Endothelial cell (in vitro differentiated cells): ENCODE data around the gene KIF21B. TPM values are rescaled to one million over a fixed set of nuclear protein-coding genes. Genes with fewer than 3 reads are reported as not detected.
A peak's percentile ranks its signal among the peaks of the same experiment; 100 is the strongest.

Source experiments
- DNase-seq: peaks from one replicate; pipeline ENCODE4 v3.0.0; 2021; ENCODE audit warnings: low spot score
- H3K27ac Mint-ChIP-seq: one replicate; pipeline ENCODE4 v1.8.0; 2021; ENCODE audit warnings: mixed read lengths, inconsistent platforms; ENCODE audit not compliant: unreplicated experiment
- H3K27me3 Mint-ChIP-seq: one replicate; pipeline ENCODE4 v1.8.0; 2021; ENCODE audit warnings: mild to moderate bottlenecking, moderate library complexity, mixed read lengths, inconsistent platforms; ENCODE audit not compliant: unreplicated experiment
- H3K36me3 Mint-ChIP-seq: one replicate; pipeline ENCODE4 v1.8.0; 2021; ENCODE audit warnings: mild to moderate bottlenecking, low read depth, mixed read lengths, inconsistent platforms; ENCODE audit not compliant: unreplicated experiment
- H3K4me1 Mint-ChIP-seq: one replicate; pipeline ENCODE4 v1.8.0; 2021; ENCODE audit warnings: mild to moderate bottlenecking, mixed read lengths, inconsistent platforms; ENCODE audit not compliant: unreplicated experiment
- H3K4me3 Mint-ChIP-seq: one replicate; pipeline ENCODE4 v1.8.0; 2021; ENCODE audit warnings: mild to moderate bottlenecking, mixed read lengths, inconsistent platforms; ENCODE audit not compliant: unreplicated experiment
- H3K9me3 Mint-ChIP-seq: one replicate; pipeline ENCODE4 v1.8.0; 2021; ENCODE audit warnings: mixed read lengths, inconsistent platforms; ENCODE audit not compliant: unreplicated experiment
- CTCF ChIP-seq: fragments of 200-600 bp; sonication (generic); IDR thresholded peaks from one replicate; pipeline ENCODE4 v1.5.0; 2021; ENCODE audit warnings: antibody characterized with exemption; ENCODE audit not compliant: unreplicated experiment
- total RNA-seq: library from RNA; stranded (reverse); fragmentation: NEBNext Ultra II Directional; extraction: Animal tissue kit (Norgen Biotek cat#: 25700); gene quantifications from one replicate; pipeline ENCODE4 v1.2.1, GENCODE V29; 2021; ENCODE audit not compliant: unreplicated experiment

KIF21B gene
- total RNA-seq, 1 donor from 2014 or later: 8.4 TPM

- no peak for TF ChIP-seq CTCF
- DNase-seq: no peak
- peaks cover 42% of the 10 kb centered on the region for H3K4me1 Mint-ChIP-seq
Measured at GRCh38 chr1:201021630-201022492, 1.7 kb downstream of the KIF21B start.

DNA sequence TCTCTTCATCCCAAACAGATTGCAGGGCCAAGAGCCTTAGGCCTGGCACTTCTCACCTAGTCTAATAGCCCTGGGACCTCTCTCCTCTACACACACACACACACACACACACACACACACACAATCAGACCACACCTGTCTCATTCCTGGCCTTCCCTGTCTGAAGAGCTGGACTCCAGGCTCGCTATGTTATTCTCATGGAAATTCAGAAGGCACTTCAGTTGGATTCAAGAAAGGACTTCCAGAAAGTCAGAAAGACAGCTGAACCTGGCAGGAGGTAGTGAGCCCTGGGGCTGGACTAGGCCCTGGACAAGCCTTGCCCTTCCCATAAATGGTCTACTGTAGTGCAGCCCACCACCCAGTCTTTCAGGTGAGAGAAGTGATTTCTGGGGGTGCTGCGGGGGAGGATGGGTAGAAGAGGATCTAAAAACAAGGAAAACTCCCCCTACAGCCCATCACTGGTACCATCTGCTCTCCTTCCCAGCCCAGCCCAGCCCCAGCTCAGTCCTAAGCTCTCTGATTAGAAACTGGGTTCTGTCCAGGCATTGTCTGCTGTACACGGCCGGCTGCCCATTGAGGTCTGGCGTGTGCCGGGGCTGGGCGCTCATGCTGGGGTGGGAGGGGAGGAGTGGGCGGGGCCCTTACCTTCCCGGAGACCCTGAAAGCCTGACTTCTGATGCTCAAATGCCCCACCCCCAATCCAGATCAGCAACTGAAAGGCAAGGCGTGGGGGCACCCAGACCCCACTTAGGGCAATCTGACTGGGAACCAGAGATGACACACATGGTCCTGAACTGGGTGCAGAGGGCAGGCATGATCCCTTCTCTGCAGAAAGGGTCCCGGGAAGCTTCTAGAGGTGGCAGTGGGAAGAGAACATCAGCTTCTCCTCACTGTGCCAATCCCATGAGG is 2.5 kb downstream of the KIF21B start:
- peak; percentile 27 for TF ChIP-seq CTCF
- Mint-ChIP-seq H3K4me1 (peaks cover 38% of the 10 kb centered on the region), H3K4me3 (no peak overlapping the region), H3K27ac (peak overlapping the region; percentile 67), H3K36me3 (peaks cover 3% of the 10 kb centered on the region), H3K9me3 (no peaks in the 10 kb centered on the region), H3K27me3 (peaks cover 15% of the 10 kb centered on the region)
- peak; percentile 30 for DNase-seq

More at GRCh38 chr1:201021630-201022492, 1.7 kb downstream of the KIF21B start:
- Mint-ChIP-seq H3K27ac (no peak overlapping the region), H3K36me3 (peaks cover 3% of the 10 kb centered on the region), H3K9me3 (no peaks in the 10 kb centered on the region), H3K4me3 (peak overlapping the region; percentile 85), H3K27me3 (peaks cover 15% of the 10 kb centered on the region)

GRCh38 chr1:201020040-201020591 is 3.4 kb downstream of the KIF21B start:
- H3K9me3 Mint-ChIP-seq: no peaks in the 10 kb centered on the region
- TF ChIP-seq CTCF: no peak
- DNase-seq: no peak
- peaks cover 44% of the 10 kb centered on the region for H3K4me1 Mint-ChIP-seq
- no peak overlapping the region for H3K4me3 Mint-ChIP-seq
- peak overlapping the region; percentile 57 for H3K27ac Mint-ChIP-seq
- H3K36me3 Mint-ChIP-seq: peaks cover 3% of the 10 kb centered on the region
- H3K27me3 Mint-ChIP-seq: peaks cover 15% of the 10 kb centered on the region

- Mint-ChIP-seq H3K9me3 (no peaks in the 10 kb centered on the region), H3K27ac (peak overlapping the region; percentile 57), H3K4me1 (peaks cover 44% of the 10 kb centered on the region), H3K36me3 (peaks cover 3% of the 10 kb centered on the region), H3K27me3 (peaks cover 15% of the 10 kb centered on the region), H3K4me3 (no peak overlapping the region)
- no peak for DNase-seq
- TF ChIP-seq CTCF: no peak
Measured at GRCh38 chr1:201019321-201019977, 4.1 kb downstream of the KIF21B start.
